Activated gamma-delta T cell treated with Interleukin-2 at 50 U/mL for 16 hours (primary cell): Measurements from ENCODE around the gene OCIAD1.
"Not testable (repeated sequence)": the region's sequence is repeated elsewhere in the genome, so short reads cannot be mapped to it uniquely, and the experiment has no call there.

Source experiments
- DNase-seq: peaks from one replicate; pipeline ENCODE4 v3.0.0-alpha.2; 2020

Gene OCIAD1, protein sequence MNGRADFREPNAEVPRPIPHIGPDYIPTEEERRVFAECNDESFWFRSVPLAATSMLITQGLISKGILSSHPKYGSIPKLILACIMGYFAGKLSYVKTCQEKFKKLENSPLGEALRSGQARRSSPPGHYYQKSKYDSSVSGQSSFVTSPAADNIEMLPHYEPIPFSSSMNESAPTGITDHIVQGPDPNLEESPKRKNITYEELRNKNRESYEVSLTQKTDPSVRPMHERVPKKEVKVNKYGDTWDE

DNA sequence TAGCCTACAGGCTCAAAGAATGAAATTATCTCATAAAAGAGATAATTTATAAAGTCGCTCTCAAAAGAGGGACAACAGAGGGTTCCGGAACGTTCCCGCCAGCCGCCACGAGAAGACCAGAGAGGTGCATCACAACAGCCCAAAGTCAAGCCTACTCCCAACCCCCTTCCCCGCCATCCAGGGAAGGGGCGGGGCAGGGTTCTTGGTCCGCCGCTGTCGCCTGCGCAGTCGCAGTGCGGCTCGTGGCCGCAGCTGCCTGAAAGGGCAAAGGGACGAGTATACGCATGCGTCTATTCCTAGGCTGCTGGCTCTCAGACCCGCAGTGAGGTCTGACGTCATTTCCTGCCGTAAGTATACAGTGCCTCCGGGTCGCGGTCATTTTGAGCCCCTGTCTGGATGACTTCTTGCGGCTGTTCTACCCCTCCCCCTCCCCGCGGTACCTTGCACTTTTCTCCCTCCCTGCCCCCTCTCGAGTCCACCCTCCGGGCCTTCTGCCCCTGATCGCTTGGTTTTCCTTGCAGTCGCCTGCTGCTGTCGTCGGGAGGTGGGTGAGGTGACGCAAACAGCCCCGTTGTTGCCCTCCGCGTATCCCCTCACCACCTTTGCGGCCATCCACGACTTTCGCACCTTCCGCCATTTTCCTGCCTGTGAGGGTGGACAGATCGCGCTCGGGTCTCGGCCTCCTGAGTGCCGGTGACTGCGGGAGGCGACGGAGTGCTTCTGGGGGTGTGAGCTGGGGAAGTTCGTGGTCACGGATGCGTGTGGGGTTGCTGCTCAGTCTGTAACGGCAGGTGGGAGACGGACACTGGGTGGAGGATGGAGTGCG, at the start of gene OCIAD1:
Gene OCIAD1 (plus strand): TSS at position 383 of the 826 bp plus-strand sequence. CDS start 1,537 bp downstream, outside the sequence.
- peak; percentile 92 for DNase-seq

DNA sequence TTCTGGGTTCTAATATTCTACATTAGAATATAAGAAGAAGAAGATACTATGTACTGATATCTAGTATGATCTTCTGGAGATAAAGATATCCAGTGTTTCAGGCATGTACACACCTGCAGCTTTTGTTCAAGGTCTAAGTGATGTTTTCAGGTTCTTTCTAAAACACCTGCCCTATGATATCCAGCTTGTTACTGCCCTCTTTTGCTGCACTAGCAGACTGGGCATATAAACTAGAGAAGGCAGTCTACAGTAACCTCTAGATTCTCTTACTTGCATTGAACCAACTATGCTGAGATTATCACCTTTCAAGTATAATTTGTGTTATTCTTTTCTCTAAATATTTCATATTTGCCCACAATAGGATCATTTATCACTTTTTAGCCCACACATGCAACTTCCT, 48.9 kb upstream of the OCIAD1 start:
- DNase-seq: no peak

DNA sequence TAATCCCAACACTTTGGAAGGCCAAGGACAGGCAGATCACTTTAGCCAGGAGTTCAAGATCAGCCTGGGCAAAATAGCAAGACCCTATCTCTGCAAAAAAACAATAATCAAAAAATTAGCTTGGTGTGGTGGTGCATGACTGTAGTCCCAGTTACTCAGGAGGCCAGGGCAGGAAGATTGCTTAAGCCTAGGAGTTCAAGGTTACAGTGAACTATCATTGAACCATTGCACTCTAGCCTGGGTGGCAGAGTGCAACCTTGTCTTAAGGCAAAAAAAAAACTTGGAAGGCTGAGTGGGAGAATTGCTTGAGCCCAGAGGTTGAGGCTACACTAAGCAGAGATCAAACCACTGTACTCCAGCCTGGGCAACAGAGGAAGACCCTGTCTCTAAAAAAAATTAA, 45.6 kb upstream of the OCIAD1 start:
- DNase-seq: no peak

DNA sequence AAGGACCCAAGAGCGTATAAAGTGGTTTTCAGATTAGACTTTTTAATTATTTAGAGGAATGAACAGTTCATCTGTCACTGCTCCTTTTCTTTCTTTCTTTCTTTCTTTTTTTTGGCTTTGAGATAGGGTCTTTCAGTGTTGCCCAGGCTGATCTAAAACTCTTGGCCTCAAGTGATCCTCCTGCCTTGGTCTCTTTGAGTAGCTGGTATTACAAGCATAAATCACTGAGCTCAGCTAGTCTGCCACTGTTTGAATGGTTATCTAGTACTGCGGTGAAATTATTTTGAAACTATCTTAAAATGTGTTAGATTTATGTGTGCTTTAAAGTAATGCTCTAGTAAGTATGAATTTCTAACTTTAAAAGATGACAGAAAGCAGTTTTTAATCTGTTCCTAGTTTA, 44.3 kb upstream of the OCIAD1 start:
- no peak for DNase-seq

DNA sequence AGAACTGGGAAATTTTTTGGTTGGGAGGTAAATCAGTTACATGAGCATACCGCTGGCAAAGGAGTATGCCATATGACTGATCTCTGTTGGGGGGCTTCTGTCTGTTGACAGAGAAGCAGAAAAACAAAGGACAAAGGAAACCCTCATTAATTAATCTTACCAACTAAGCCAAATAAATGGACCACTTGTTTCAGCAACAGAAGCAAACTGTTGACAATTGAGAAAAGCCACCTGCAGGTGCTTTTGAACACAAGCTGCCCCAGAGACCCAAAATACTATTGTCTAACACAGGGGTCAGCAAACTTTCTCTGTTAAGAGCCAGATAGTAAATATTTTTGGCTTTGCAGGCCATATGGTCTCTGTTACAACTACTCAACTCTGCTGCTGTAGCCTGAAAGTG, 43.8 kb upstream of the OCIAD1 start:
- no peak for DNase-seq

DNA sequence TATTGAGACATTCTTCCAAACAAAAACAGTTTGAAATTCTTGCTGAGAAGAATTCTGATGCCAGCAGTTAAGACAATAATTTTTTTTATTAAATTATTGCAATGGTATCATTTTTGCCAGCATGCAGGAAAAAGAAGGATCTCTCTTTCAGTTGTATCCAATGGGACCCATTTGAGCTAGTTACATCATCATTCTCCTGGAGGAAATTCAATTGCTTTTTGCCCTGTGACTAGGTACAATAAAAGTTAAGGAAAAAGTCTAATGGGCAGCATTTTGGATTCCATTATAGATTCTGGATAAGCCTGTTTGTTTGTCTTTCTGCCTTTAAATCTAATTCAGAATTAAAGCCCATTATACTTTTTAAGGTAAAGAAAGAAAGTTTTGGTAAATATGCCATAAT, 40.3 kb upstream of the OCIAD1 start:
- no peak for DNase-seq

DNA sequence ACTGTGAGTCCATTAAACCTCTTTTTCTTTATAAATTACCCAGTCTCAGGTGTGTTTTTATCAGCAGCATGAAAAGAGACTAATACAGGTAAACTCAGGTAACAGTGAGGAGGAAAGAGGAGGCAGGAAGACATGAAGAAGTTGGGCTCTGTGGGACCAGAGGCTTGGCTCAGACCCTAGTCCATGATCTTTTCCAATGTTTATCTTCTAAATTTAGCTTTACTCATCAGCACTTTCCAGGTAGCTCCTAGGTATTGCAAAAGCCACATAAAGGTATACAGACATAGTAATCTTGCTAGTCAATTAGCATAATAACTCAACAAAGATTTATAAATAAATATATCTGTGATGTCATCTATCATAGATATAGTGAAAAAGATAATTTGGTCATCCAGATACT, 39.6 kb upstream of the OCIAD1 start:
- DNase-seq: no peak

DNA sequence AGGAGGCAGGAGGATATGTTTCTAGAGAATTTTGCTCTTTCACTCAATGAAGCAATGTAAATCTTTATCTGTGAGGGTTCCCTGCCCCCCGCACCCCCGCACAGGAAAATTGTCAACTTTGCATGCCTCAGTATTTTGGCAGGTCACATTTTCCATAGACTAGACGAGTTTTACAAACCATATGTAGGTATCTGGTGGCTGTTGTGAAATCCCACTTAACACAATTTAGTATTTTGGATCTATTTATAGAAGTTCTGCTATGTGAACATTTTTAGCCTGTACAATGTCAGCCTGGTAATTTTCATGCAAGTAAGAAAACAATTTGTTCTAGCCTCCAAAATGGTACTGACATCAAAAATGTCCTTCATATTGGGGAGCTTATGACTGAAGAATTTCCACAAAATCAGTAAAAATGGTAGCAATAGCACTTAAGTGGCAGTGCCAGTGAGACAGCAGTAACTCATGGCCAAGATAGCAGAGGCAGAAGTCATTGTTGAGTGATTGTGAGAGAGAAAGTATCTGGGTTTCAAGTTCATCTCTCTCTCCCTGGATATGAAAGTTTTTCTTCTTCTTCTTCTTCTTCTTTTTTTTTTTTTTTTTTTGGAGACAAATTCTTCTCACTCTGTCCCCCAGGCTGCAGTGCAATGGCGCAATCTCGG, 38.4 kb upstream of the OCIAD1 start:
- no peak for DNase-seq

DNA sequence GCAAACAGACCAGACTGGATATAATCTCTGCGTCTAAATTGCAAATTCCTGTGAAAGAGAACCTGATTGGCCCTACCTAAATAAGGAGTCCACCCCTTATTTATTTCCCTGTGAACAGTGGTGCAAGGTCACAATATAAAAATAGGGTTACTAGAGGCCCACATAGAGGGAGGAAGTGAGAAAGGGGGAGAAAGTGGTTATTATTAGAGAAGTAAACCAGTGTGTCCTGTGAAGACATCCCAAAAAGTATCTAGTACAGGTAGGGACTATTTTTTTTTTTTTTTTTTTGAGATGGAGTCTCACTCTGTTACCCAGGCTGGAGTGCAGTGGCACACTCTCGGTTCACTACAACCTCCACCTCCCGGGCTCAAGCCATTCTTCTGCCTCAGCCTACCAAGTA, 35.8 kb upstream of the OCIAD1 start:
- no peak for DNase-seq

DNA sequence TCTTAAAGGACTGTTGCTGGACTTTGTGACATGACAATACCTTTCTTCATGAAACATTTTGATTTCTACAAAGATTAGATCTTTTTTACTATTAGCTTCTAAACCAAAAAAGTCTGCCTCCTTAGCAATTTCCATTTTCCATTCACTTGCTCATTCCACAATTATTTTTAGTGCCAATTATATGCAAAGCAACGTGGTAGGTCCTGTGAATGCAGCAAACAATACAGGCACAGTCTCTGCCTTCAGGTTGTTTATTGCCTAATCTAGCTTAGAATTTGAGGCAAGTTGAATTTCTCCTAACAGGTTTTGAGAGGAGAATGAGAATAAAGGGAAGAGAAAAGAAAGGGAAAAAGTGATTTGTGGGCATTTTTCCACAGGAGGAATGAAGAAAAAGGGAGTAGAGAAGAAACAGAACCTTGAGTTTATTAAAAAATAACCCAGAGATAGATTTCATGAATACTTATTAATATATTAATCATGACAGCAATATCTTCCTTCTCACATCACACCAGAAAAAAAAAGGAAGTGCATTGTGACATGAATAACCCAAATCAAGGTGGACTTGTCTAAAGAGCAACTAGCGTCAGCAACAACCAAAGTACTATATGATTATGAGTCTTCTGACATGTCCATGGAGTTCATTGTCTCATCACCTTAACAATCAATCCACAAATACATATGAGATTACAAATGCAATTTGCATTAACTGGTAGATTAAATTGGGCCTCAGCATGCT, 34.5 kb upstream of the OCIAD1 start:
- DNase-seq: no peak

DNA sequence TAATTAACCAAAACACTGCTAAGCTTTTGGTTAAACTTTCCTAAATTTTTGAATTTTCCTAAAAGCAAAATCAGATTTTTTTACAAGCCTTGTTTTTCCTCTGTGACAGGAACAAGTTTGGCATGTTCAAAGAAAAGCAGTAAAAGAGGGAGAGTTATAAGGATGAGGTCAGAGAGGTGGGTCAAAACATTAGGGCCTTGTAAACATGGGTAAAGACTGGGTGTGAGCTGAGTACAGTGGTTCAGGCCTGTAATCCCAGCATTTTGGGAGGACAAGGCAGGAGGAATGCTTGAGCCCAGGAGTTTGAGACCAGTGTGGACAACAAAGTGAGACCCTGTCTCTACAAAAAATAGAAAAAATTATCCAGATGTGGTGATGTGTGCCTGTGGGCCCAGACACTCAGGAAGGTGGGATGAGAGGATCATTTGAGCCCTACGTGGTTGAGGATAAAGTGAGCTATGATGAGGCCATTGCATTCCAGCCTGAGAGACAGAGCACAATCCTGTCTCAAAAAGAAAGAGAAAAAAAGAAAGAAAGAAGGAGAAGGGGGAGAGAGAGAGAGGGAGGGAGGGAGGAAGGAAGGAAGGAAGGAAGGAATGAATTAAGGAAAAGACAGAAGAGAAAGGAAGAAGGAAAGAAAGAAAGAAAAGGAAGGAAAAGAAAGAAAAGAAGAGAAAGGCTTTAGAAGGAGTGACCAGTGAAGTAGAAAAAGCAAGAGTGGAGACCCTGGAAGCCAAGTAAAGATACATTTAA, 33.8 kb upstream of the OCIAD1 start:
- DNase-seq: no peak

DNA sequence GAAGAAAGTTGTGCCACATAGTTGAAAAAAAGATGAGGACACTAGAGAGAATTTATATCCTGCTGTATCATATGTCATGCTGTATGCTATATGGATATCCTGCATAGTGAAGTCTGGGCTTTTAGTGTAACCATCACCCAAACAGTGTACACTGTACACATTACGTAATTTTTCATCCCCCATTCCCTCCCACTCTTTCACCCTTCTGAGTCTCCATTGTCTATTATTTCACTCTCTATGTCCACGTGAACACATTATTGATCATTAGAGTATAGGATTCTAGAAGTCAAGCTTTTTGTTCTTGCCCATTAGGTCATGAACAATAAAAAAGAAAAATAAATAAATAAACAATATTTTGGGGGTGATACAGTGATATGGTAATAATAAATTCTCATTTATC, 32.8 kb upstream of the OCIAD1 start:
- no peak for DNase-seq

DNA sequence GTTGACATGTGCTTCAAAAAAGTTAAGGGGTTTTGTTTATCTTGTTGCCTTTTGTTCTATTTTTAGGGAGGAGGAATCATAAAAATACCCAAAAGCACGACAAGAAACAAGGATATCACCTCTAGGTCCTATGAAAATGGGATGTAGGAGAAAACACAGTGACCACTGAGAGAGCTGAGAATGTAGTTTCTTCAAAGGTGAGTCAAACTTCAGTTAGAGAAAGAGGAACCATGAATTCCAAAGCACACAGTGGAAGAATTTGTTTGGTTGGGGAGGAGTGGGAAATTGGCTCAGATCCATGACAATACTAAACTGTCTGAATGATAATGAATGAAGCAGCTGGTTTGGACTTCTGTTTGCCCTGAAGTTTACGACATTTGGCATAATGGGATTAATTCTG, 31.7 kb upstream of the OCIAD1 start:
- DNase-seq: no peak

DNA sequence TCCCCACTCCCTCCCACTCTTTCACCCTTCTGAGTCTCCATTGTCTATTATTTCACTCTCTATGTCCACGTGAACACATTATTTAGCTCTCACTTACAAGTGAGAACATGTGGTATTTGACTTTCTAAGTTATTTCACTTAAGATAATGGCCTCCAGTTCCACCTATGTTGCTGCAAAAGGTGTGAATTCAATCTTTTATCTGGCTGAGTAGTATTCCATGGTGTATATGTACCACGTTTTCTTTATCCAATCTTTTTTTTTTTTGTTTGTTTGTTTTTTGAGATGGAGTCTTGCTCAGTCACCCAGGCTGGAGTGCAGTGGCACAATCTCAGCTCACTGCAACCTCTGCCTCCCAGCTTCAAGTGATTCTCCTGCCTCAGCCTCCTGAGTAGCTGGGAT, 30.7 kb upstream of the OCIAD1 start:
- DNase-seq: not testable (repeated sequence)

DNA sequence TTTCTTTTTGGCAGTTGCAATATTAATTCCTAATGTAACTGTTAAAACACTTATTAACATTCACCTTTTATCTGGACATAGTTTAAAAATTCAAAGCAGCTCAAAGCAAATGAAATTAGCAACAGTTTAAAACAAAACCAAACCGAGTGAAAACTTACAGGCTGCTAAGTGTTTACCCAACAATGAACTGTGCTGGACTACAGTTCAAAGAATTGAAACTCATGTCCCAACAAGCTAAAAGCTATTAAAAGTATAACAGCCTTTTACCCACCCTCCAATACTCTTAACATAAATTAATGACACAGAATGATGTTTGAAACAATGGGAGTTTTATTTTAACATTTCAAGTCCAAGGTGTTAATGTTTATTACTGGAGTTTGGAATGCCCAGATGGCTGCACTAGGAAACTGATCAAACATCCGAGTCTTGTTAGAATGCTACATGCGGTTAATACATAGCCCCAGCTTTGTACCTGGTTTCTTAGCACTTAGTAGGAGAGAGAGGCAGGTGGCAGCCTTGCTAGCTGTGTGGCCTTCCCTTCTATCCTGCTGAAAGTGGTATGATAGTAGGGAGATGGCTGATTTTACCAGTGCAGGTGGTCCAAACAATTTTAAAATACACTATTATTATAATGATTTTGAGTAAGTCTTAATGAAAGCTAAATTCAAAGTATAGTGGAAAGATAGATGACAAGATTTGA, 29.7 kb upstream of the OCIAD1 start:
- DNase-seq: no peak

DNA sequence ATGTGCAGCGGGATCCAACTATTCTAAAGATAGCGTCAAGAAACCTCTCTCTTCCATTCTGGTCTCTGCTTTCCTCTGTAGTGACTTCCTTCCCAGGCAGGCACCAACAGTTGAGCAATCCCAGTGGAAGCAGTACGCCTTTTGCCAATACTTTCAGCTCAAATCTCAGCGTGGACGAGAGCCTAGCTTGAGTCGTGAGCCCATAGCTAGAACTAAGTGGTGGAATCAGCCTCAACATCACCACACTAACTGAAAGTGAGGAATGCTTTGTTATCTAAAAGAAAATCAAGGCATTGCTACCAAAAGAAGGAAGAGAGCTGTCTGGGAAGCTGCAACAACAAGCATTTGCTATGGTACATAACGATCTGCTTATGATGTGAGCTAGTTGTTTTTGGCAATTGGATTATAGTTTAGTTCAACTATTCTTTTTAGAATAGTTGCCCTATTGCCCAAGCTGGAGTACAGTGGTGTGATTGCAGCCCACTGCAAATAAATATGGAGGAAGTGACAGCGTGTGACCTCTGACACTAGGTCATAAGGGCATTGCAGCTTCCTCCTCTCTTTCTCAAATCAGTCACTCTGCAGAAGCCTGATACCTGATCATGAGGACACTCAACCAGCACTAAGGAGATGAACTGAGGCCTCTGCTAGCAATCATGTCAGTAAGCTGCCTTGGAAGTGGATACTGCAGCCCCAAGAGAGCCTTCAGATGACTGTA, 26.1 kb upstream of the OCIAD1 start:
- DNase-seq: no peak

DNA sequence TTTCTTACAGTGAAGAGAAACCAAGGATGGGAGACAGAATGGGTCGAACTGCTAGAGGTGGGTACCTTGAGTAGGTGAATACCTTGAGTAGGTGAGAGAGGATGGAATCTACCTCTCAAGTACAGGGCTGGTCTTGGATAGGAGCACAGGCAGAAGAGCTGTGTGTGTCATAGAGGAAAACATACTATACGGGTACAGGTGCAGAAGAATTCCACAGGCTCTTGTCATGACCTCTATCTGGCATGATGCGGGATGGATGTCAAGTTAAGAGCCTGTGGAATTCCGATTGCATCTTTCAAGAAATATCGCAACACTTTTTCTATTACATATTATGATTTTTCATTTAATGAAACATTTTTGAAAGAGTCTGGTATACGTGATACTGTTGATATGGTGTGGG, 18.0 kb upstream of the OCIAD1 start:
- DNase-seq: no peak

DNA sequence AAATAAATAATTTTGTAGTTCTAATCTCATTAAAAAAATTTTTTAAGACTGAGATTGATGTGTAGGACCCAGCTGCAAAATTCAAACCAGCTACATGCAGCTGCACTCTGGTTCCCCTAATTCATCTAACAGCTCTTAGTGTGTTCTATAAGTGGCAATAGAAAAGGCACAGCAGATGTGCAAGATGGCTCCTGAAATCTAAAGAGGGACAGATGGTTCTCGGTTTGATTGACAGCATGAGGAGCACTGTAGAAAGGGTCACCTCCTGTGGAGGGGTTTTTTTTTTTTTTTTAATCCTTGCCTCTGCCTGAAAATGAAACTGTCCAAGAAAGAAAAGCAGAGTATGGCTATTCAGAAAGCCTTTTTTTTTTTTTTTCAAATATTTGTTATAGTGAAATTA, 16.9 kb upstream of the OCIAD1 start:
- DNase-seq: no peak

DNA sequence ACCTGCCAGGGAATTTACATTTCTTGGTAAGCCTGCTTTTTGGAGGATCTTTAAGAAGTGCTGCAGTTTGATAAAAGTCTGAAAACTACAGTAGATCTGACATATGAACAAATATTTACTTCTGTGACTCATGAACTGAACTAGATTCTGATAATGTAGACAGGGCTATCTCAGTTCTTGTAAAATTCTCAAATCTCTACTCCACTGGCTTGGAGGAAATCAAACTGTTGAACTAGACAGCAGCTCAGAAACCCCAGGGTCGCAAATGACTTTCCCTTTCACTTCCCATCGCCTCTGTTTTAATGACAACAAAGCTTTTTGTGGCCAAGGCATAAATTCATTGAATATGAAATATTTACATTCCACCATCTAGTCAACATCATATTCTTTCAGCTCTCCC, 15.4 kb upstream of the OCIAD1 start:
- DNase-seq: no peak

DNA sequence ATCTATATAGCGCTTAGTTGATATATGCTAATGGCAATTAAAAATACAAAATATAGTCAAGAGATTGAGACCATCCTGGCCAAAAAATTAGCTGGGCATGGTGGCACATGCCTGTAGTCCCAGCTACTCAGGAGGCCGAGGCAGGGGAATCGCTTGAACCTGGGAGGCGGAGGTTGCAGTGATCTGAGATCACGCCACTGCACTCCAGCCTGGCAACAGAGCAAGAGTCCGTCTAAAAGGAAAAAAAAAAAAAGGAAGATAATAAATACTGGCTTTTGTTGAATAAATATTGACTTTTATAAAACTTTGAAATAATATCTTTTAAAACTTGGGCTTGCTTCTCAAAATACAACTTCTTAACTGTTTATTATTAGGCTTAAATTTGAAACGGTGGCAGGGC, 14.6 kb upstream of the OCIAD1 start:
- DNase-seq: not testable (repeated sequence)

DNA sequence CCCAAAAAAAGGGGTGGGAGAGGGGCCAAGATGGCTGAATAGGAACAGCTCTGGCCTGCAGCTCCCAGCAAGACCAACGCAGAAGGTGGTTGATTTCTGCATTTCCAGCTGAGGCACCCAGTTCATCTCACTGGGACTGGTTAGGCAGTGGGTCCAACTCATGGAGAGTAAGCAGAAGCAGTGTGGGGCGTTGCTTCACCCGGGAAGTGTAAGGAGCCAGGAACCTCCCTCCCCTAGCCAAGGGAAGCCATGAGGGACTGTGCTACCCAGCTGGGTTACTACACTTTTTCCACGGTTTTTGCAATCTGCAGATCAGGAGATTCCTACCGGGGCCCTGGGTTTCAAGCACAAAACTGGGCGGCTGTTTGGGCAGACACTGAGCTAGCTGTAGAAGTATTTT, 13.9 kb upstream of the OCIAD1 start:
- DNase-seq: no peak
